Cardiac muscle cell (in vitro differentiated cells and primary cell): ENCODE results near the gene PNMA6F. TPM values are rescaled to one million over a fixed set of nuclear protein-coding genes. Genes with fewer than 3 reads are reported as not detected.
"Not testable (repeated sequence)": the region's sequence is repeated elsewhere in the genome, so short reads cannot be mapped to it uniquely, and the experiment has no call there.

Experiments
- DNase-seq, 2 donors: peaks; one replicate each; pipeline versions ENCODE4 v3.0.0 to v3.0.0-alpha.2; 2010 to 2017; ENCODE audit warnings: low read depth in 1 of 2, low spot score in 1 of 2
- H3K27ac ChIP-seq: fragments of 200-600 bp; sonication (generic); 2 replicates; pipeline ENCODE4 v1.5.1; 2016
- H3K27me3 ChIP-seq: fragments of 200-600 bp; sonication (generic); 2 replicates; pipeline ENCODE4 v1.6.0; 2016; ENCODE audit warnings: control low read depth
- H3K36me3 ChIP-seq: fragments of 200-600 bp; sonication (generic); 2 replicates; pipeline ENCODE4 v1.5.1; 2016; ENCODE audit warnings: control low read depth
- H3K4me1 ChIP-seq: fragments of 200-600 bp; sonication (generic); 2 replicates; pipeline ENCODE4 v1.8.1; 2017; ENCODE audit warnings: low read depth, mild to moderate bottlenecking, mixed run types
- H3K4me3 ChIP-seq: fragments of 200-600 bp; sonication (generic); 2 replicates; pipeline ENCODE4 v1.5.1; 2016; ENCODE audit warnings: mild to moderate bottlenecking
- H3K9me3 ChIP-seq: fragments of 200-600 bp; sonication (generic); 2 replicates; pipeline ENCODE4 v1.5.1; 2017; ENCODE audit warnings: low read depth, mild to moderate bottlenecking, control low read depth
- polyA plus RNA-seq: library from polyadenylated mRNA; unstranded; fragments of >200 nt; fragmentation: Nextera tagmentation; extraction: Ambion mirVana; gene quantifications from 2 replicates; pipeline ENCODE4 v1.2.1, GENCODE V29; 2016
- total RNA-seq: library from RNA; depleted of rRNA; stranded (reverse); fragments of >200 nt; gene quantifications from 2 replicates; pipeline ENCODE4 v1.2.3, GENCODE V29; 2016

The PNMA6F gene
- total and polyA plus RNA-seq, 2 experiments from 2014 or later: not detected

DNA sequence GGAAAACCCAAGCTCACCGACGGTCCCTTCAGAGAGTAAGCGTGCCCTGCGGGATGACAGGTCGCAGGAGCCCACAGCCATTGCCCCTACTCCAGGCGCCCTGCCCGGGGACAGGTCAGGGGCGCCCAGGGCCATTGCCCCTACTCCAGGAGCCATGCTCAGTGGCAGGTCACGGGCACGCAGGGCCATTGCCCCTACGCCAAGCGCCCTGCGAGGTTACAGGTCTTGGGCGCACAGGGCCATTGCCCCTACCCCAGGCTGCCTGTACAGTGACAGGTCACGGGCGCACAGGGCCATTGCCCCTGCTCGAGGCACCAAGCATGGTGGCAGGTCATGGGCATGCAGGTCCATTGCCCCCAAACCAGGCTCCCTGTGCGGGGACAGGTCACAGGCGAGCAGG is 49.5 kb downstream of the PNMA6F start:
- DNase-seq, H3K27ac ChIP-seq, H3K9me3 ChIP-seq, H3K4me1 ChIP-seq, H3K27me3 ChIP-seq, H3K36me3 ChIP-seq, H3K4me3 ChIP-seq: not testable (repeated sequence)

Other genes with a start within 250 kb of the PNMA6F start
- 3.5 and 8.6 TPM in 2 replicates for gene PNMA6A, start 249.3 kb downstream of the PNMA6F start, total RNA-seq
- gene PNMA6A, start 249.3 kb downstream of the PNMA6F start, polyA plus RNA-seq: 2.9 and 6.9 TPM in 2 replicates
- gene MAGEA1, start 142.5 kb downstream of the PNMA6F start, total RNA-seq: not detected in 2 replicates
- gene MAGEA1, start 142.5 kb downstream of the PNMA6F start, polyA plus RNA-seq: not detected in 2 replicates
- gene ZNF275, start 12.4 kb upstream of the PNMA6F start, total RNA-seq: 7.9 and 13.8 TPM in 2 replicates
- gene ZNF275, start 12.4 kb upstream of the PNMA6F start, polyA plus RNA-seq: 3.6 and 8.8 TPM in 2 replicates
- 0.06 TPM in 1 of 2 replicates, not detected in the other for gene PNMA6E, start 79.6 kb upstream of the PNMA6F start, total RNA-seq
- gene PNMA6E, start 79.6 kb upstream of the PNMA6F start, polyA plus RNA-seq: not detected in 2 replicates
- gene ZFP92, start 89.7 kb upstream of the PNMA6F start, total RNA-seq: 0.09 TPM in 1 of 2 replicates, not detected in the other
- not detected in 2 replicates for gene ZFP92, start 89.7 kb upstream of the PNMA6F start, polyA plus RNA-seq
- 0.36 TPM in 1 of 2 replicates, not detected in the other for gene TREX2, start 124.3 kb upstream of the PNMA6F start, total RNA-seq
- gene TREX2, start 124.3 kb upstream of the PNMA6F start, polyA plus RNA-seq: not detected in 2 replicates
- 19.1 and 19.8 TPM in 2 replicates for gene HAUS7, start 148.8 kb upstream of the PNMA6F start, total RNA-seq
- gene HAUS7, start 148.8 kb upstream of the PNMA6F start, polyA plus RNA-seq: 12.9 and 22.6 TPM in 2 replicates
- 0.54 and 1.9 TPM in 2 replicates for gene BGN, start 173.2 kb upstream of the PNMA6F start, total RNA-seq
- 1.0 and 2.2 TPM in 2 replicates for gene BGN, start 173.2 kb upstream of the PNMA6F start, polyA plus RNA-seq
- 0.14 and 0.21 TPM in 2 replicates for gene ATP2B3, start 195.9 kb upstream of the PNMA6F start, total RNA-seq
- 0.06 and 0.42 TPM in 2 replicates for gene ATP2B3, start 195.9 kb upstream of the PNMA6F start, polyA plus RNA-seq